H1 (cell line): ENCODE results near the gene ZNF750.

Experiments
- ATF2 ChIP-seq: IDR thresholded peaks from 2 replicates; pipeline ENCODE4 v1.6.1; 2012; ENCODE audit warnings: low read length, inconsistent platforms
- CTCF ChIP-seq, 3 experiments: IDR thresholded peaks; 1 replicate in 2 of 3; 2 replicates in 1 of 3; pipeline versions ENCODE4 v1.5.1 to v1.6.1; 2011; ENCODE audit warnings: low read length in 3 of 3, mild to moderate bottlenecking in 3 of 3, inconsistent platforms in 2 of 3, low read depth in 1 of 3, moderate library complexity in 1 of 3; ENCODE audit not compliant: insufficient read depth in 1 of 3; ENCODE audit errors: control extremely low read depth in 1 of 3
- EP300 ChIP-seq, 2 experiments: IDR thresholded peaks; 1 replicate in 1 of 2; 2 replicates in 1 of 2; pipeline ENCODE4 v1.6.1; 2011 to 2012; ENCODE audit warnings: low read depth in 2 of 2, low read length in 2 of 2, mild to moderate bottlenecking in 2 of 2, borderline replicate concordance in 1 of 2, inconsistent platforms in 1 of 2, moderate library complexity in 1 of 2
- EZH2 ChIP-seq: fragments of 200-600 bp; sonication (generic); IDR thresholded peaks from 2 replicates; pipeline ENCODE4 v1.7.1; 2012; ENCODE audit warnings: low read depth, mild to moderate bottlenecking, moderate library complexity, low read length, inconsistent platforms; ENCODE audit not compliant: severe bottlenecking
- JUND ChIP-seq: IDR thresholded peaks from 2 replicates; pipeline ENCODE4 v1.6.1; 2011; ENCODE audit warnings: mild to moderate bottlenecking, improper control_type of control experiment, low read length
- RXRA ChIP-seq: IDR thresholded peaks from 2 replicates; pipeline ENCODE4 v1.6.1; 2011; ENCODE audit warnings: low read depth, mild to moderate bottlenecking, low read length, moderate library complexity; ENCODE audit not compliant: insufficient read depth
- SP2 ChIP-seq: IDR thresholded peaks from 2 replicates; pipeline ENCODE4 v1.6.1; 2012; ENCODE audit warnings: mild to moderate bottlenecking, low read length, inconsistent platforms
- TBP ChIP-seq: IDR thresholded peaks from 2 replicates; pipeline ENCODE4 v1.6.1; 2011; ENCODE audit warnings: low read depth, low read length, improper control_type of control experiment
- TCF12 ChIP-seq: IDR thresholded peaks from 2 replicates; pipeline ENCODE4 v1.6.1; 2011; ENCODE audit warnings: low read depth, mild to moderate bottlenecking, low read length

- TF ChIP-seq EZH2 (no peak), EP300 (IDR thresholded peaks at IDR 0.05; ENCODE audit: borderline replicate concordance in 1 of 2, low read depth in 2 of 2, low read length in 2 of 2) (no peak), SP2 (no peak), JUND (no peak), CTCF (IDR thresholded peaks at IDR 0.05; ENCODE audit: control extremely low read depth in 1 of 3, insufficient read depth in 1 of 3, low read depth in 1 of 3, low read length in 3 of 3) (no peak), TCF12 (no peak), TBP (no peak), RXRA (no peak), ATF2 (no peak)
These were observed 60.3 kb downstream of the ZNF750 start for GRCh38 chr17:82779541-82779940.
